ENCODE measurements around the gene UBXN4. TPM values are rescaled to one million over a fixed set of nuclear protein-coding genes. Genes with fewer than 3 reads are reported as not detected.

UBXN4 gene
- total and polyA plus RNA-seq, 2 of the 13 experiments (the other 11 are each of a cell fraction or from before 2014, with no cell fraction given), result 74.2 to 104 TPM

DNA sequence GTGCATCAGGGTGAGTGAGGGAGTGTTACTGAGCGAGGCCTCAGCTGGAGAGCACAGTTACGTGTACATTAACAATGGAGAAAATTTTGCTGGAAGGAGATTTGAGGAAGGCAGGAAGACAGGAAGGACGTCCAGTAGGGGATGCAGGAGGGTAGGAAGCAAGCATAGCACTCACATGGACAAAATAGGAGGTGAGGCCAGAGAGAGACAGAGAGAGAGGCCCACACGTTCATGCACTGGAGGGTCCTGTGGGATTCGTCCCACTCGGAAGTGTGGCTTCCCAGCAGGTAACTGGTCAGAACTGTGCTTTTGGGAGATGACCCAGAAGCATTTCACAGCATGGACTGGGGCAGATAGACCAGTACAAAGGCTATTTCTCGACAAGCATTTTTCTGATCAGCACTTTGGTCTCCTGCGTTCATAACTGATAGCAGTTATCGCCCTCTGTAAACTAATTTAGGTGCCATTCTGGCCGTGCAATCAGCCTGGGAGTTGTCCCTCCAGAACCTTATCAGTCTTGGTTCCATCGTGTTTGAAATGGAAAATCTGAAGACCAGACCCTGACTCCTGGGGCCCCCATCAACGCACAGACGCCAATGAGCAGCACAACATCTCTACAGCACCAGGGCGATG is 89.6 kb downstream of the UBXN4 start:
- CTCF ChIA-PET (ENCODE audit: low intra/inter-chr PET ratio, low total read pairs), result no interaction called here
- no peak overlapping the region for H3K9ac ChIP-seq (ENCODE audit: insufficient read depth, low read depth, low read length)
- no peak overlapping the region for H3K27ac ChIP-seq (ENCODE audit: extremely low read length, insufficient read depth, low read length)
- H3K36me3 ChIP-seq (replicated peaks in 1 of 2; ENCODE audit: control insufficient read depth in 1 of 2, insufficient read depth in 2 of 2, low read length in 2 of 2), result no peaks in the 10 kb centered on the region
- H3K4me3 ChIP-seq (replicated peaks in 1 of 3; ENCODE audit: insufficient read depth in 1 of 3, low read depth in 2 of 3, low read length in 3 of 3), result no peak overlapping the region
- 30% methylated on average over 14 of the region's 14 CpGs for WGBS (ENCODE audit: low lambda C conversion rate)
- no TSS peak for BruUV-seq (replicated peaks)
- POLR2A ChIA-PET, result no interaction called here
- H2AFZ ChIP-seq (ENCODE audit: low read length), result no peak overlapping the region
- ATAC-seq (peak; percentile 66), DNase-seq (ENCODE audit: low spot score) (no peak), FAIRE-seq (no peak)
- H3K4me2 ChIP-seq (ENCODE audit: low read depth, low read length), result peak overlapping the region; percentile 9; the same call in 1 of the 2 replicates
- no peaks in the 10 kb centered on the region for H3K79me2 ChIP-seq (ENCODE audit: insufficient read depth, low read length)
- no peaks in the 10 kb centered on the region for H3K9me3 ChIP-seq (ENCODE audit: low read length)
- in situ Hi-C loops (cut with HindIII; ENCODE audit: extremely low pct_ligation_motif_present, low pct_unique_long_range_greater_than_20kb) (no loop called here), intact Hi-C loops (cut with micrococcal nuclease; ENCODE audit: unreplicated experiment) (no loop called here)
- peaks cover 2 to 4% of the 10 kb centered on the region in 2 experiments; a peak in 3 of 5 replicates for H3K27me3 ChIP-seq (ENCODE audit: control insufficient read depth in 1 of 2, insufficient read depth in 2 of 2, low read length in 2 of 2)
- H3K4me1 ChIP-seq (ENCODE audit: insufficient read depth, low read length), result 0 out of 2 replicates have a peak, but pooled peaks cover 5% of the 10 kb centered on the region
- H4K20me1 ChIP-seq (ENCODE audit: insufficient read depth, low read length), result no peaks in the 10 kb centered on the region
- TF ChIP-seq ZNF337 (CRISPR knock-in tag; IDR thresholded peaks at IDR 0.05; ENCODE audit: borderline replicate concordance, low read depth), result no peak
- TF ChIP-seq ZNF484 (CRISPR knock-in tag; IDR thresholded peaks at IDR 0.05; ENCODE audit: borderline replicate concordance, low read depth), result no peak
- no peak for TF ChIP-seq ZNF296 (CRISPR knock-in tag; conservative IDR thresholded peaks at IDR 0.05)
- TF ChIP-seq, protein P1, sequence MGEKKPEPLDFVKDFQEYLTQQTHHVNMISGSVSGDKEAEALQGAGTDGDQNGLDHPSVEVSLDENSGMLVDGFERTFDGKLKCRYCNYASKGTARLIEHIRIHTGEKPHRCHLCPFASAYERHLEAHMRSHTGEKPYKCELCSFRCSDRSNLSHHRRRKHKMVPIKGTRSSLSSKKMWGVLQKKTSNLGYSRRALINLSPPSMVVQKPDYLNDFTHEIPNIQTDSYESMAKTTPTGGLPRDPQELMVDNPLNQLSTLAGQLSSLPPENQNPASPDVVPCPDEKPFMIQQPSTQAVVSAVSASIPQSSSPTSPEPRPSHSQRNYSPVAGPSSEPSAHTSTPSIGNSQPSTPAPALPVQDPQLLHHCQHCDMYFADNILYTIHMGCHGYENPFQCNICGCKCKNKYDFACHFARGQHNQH (CRISPR knock-in tag; IDR thresholded peaks at IDR 0.05), result no peak
- TF ChIP-seq, protein P2, sequence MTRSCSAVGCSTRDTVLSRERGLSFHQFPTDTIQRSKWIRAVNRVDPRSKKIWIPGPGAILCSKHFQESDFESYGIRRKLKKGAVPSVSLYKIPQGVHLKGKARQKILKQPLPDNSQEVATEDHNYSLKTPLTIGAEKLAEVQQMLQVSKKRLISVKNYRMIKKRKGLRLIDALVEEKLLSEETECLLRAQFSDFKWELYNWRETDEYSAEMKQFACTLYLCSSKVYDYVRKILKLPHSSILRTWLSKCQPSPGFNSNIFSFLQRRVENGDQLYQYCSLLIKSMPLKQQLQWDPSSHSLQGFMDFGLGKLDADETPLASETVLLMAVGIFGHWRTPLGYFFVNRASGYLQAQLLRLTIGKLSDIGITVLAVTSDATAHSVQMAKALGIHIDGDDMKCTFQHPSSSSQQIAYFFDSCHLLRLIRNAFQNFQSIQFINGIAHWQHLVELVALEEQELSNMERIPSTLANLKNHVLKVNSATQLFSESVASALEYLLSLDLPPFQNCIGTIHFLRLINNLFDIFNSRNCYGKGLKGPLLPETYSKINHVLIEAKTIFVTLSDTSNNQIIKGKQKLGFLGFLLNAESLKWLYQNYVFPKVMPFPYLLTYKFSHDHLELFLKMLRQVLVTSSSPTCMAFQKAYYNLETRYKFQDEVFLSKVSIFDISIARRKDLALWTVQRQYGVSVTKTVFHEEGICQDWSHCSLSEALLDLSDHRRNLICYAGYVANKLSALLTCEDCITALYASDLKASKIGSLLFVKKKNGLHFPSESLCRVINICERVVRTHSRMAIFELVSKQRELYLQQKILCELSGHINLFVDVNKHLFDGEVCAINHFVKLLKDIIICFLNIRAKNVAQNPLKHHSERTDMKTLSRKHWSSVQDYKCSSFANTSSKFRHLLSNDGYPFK (CRISPR knock-in tag; IDR thresholded peaks at IDR 0.05; ENCODE audit: borderline replicate concordance), result no peak
- TF ChIP-seq, protein P3, sequence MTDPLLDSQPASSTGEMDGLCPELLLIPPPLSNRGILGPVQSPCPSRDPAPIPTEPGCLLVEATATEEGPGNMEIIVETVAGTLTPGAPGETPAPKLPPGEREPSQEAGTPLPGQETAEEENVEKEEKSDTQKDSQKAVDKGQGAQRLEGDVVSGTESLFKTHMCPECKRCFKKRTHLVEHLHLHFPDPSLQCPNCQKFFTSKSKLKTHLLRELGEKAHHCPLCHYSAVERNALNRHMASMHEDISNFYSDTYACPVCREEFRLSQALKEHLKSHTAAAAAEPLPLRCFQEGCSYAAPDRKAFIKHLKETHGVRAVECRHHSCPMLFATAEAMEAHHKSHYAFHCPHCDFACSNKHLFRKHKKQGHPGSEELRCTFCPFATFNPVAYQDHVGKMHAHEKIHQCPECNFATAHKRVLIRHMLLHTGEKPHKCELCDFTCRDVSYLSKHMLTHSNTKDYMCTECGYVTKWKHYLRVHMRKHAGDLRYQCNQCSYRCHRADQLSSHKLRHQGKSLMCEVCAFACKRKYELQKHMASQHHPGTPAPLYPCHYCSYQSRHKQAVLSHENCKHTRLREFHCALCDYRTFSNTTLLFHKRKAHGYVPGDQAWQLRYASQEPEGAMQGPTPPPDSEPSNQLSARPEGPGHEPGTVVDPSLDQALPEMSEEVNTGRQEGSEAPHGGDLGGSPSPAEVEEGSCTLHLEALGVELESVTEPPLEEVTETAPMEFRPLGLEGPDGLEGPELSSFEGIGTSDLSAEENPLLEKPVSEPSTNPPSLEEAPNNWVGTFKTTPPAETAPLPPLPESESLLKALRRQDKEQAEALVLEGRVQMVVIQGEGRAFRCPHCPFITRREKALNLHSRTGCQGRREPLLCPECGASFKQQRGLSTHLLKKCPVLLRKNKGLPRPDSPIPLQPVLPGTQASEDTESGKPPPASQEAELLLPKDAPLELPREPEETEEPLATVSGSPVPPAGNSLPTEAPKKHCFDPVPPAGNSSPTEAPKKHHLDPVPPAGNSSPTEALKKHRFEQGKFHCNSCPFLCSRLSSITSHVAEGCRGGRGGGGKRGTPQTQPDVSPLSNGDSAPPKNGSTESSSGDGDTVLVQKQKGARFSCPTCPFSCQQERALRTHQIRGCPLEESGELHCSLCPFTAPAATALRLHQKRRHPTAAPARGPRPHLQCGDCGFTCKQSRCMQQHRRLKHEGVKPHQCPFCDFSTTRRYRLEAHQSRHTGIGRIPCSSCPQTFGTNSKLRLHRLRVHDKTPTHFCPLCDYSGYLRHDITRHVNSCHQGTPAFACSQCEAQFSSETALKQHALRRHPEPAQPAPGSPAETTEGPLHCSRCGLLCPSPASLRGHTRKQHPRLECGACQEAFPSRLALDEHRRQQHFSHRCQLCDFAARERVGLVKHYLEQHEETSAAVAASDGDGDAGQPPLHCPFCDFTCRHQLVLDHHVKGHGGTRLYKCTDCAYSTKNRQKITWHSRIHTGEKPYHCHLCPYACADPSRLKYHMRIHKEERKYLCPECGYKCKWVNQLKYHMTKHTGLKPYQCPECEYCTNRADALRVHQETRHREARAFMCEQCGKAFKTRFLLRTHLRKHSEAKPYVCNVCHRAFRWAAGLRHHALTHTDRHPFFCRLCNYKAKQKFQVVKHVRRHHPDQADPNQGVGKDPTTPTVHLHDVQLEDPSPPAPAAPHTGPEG (CRISPR knock-in tag; IDR thresholded peaks at IDR 0.05), result no peak
- no peak for TF ChIP-seq FOXP1 (IDR thresholded peaks at IDR 0.05)
- TF ChIP-seq FOXP1 (CRISPR knock-in tag; IDR thresholded peaks at IDR 0.05), result no peak

Measured in HepG2 (cell line).